Stimulated activated CD4-positive, alpha-beta T cell treated with anti-CD3 and anti-CD28 coated beads, Interleukin-4, amount 100 ng/mL, for 48 hours (primary cell): ENCODE results near the gene UBTD2.

Experiments
- DNase-seq, 2 donors: peaks; one replicate each; pipeline ENCODE4 v3.0.0-alpha.2; 2020; ENCODE audit warnings: low read depth in 2 of 2

UBTD2 gene

GRCh38 chr5:172194985-172195774, 88.4 kb downstream of the UBTD2 start:
- DNase-seq = no peak

- no peak for DNase-seq
Observed at GRCh38 chr5:172193872-172194271, 89.7 kb downstream of the UBTD2 start, which contains the start of gene EFCAB9. Gene EFCAB9 (plus strand): TSS chr5:172194172. CDS start chr5:172194173, 1 bp downstream.

- DNase-seq = no peak
Observed at GRCh38 chr5:172189693-172190296, 93.8 kb downstream of the UBTD2 start.

GRCh38 chr5:172188893-172189692, 94.5 kb downstream of the UBTD2 start:
- DNase-seq = no peak

- peak; percentile 81 to 87 for DNase-seq
Observed at GRCh38 chr5:172188033-172188892, 95.3 kb downstream of the UBTD2 start, which contains the start of gene STK10. Gene STK10 (minus strand): TSS chr5:172188224. CDS start chr5:172188042, 182 bp downstream.

GRCh38 chr5:172187118-172188032, 96.2 kb downstream of the UBTD2 start:
- DNase-seq = peak; percentile 53 to 71

- no peak for DNase-seq
Observed at GRCh38 chr5:172186114-172186695, 97.4 kb downstream of the UBTD2 start.

- no peak for DNase-seq
Observed at GRCh38 chr5:172185096-172185461, 98.5 kb downstream of the UBTD2 start.

- DNase-seq = no peak
Observed at GRCh38 chr5:172183881-172184280, 99.7 kb downstream of the UBTD2 start.

GRCh38 chr5:172182291-172182690, 101.3 kb downstream of the UBTD2 start:
- no peak for DNase-seq

GRCh38 chr5:172180936-172181335, 102.6 kb downstream of the UBTD2 start:
- no peak for DNase-seq

GRCh38 chr5:172178991-172179989, 104.3 kb downstream of the UBTD2 start:
- DNase-seq = peak in 1 of 2 donors; percentile 45

GRCh38 chr5:172178301-172178987, 105.1 kb downstream of the UBTD2 start:
- DNase-seq = no peak

GRCh38 chr5:172177176-172177575, 106.4 kb downstream of the UBTD2 start:
- no peak for DNase-seq

- DNase-seq = peak; percentile 79 to 90
Observed at GRCh38 chr5:172175263-172175719, 108.3 kb downstream of the UBTD2 start.

GRCh38 chr5:172173564-172174153, 109.9 kb downstream of the UBTD2 start:
- DNase-seq = peak; percentile 65 to 81

- no peak for DNase-seq
Observed at GRCh38 chr5:172172912-172173563, 110.5 kb downstream of the UBTD2 start.
